Esophagus muscularis mucosa (tissue), 4 donors: ENCODE results near the gene AKAP13.

Experiments
- CTCF ChIP-seq, 3 experiments: fragments of 200-600 bp in 2 of 3; fragments of 450-650 bp in 1 of 3; sonication (generic) in 2 of 3; IDR thresholded peaks; one replicate each; pipeline ENCODE4 v1.5.1; 2017 to 2019; ENCODE audit warnings: antibody characterized with exemption in 3 of 3, mild to moderate bottlenecking in 2 of 3, moderate library complexity in 1 of 3
- EP300 ChIP-seq: sonication (generic); formaldehyde crosslinking; IDR thresholded peaks from one replicate; pipeline ENCODE4 v1.6.1; 2017; ENCODE audit warnings: antibody characterized with exemption
- POLR2A ChIP-seq: fragments of 450-650 bp; IDR thresholded peaks from one replicate; pipeline ENCODE4 v1.6.1; 2017; ENCODE audit warnings: antibody characterized with exemption, moderate library complexity, mild to moderate bottlenecking, low read depth
- POLR2AphosphoS5 ChIP-seq, 2 donors: sonication (generic); formaldehyde crosslinking; IDR thresholded peaks; one replicate each; pipeline ENCODE4 v1.6.1; 2017; ENCODE audit warnings: antibody characterized with exemption in 2 of 2

- TF ChIP-seq CTCF (IDR thresholded peaks at IDR 0.05) (no peak), EP300 (no peak), POLR2A (no peak), POLR2AphosphoS5 (IDR thresholded peaks at IDR 0.05) (no peak)
These were observed 40.9 kb downstream of the AKAP13 start for GRCh38 chr15:85421116-85421925.
